ENCODE data around the gene DUSP18. TPM values are rescaled to one million over a fixed set of nuclear protein-coding genes. Genes with fewer than 3 reads are reported as not detected.
"Not testable (repeated sequence)": the region's sequence is repeated elsewhere in the genome, so short reads cannot be mapped to it uniquely, and the experiment has no call there.

The DUSP18 gene
- polyA plus RNA-seq, 1 of the 3 experiments (the other 2 are of a cell fraction), result 11.7 TPM

- H3K4me1 ChIP-seq (ENCODE audit: control insufficient read depth in 1 of 2, insufficient read depth in 2 of 2, low read depth in 1 of 2, low read length in 1 of 2), result peaks cover 0 to 16% of the 10 kb centered on the region in 2 experiments; a peak in 1 of 4 replicates
- H3K9me3 ChIP-seq, result no peaks in the 10 kb centered on the region
- DNase-seq, result no peak
- H2AFZ ChIP-seq (ENCODE audit: low read depth), result no peak overlapping the region
- H3K4me3 ChIP-seq (ENCODE audit: low read depth in 2 of 2, low read length in 1 of 2), result no peak overlapping the region
- H3K27ac ChIP-seq (ENCODE audit: low read depth in 2 of 2, low read length in 1 of 2), result no peak overlapping the region; a peak in 1 of 4 replicates
- POLR2A ChIA-PET, result no interaction called here
- no peak overlapping the region for H3K4me2 ChIP-seq
- no peaks in the 10 kb centered on the region for H3K79me2 ChIP-seq (ENCODE audit: insufficient read depth)
- H3K9ac ChIP-seq, result no peak overlapping the region
- no peaks in the 10 kb centered on the region for H3K9me2 ChIP-seq
- TF ChIP-seq SMC3 (IDR thresholded peaks at IDR 0.05; ENCODE audit: low read depth, low read length), result no peak
- H4K20me1 ChIP-seq (ENCODE audit: insufficient read depth), result no peaks in the 10 kb centered on the region
- 92% methylated on average over 4 of the region's 5 CpGs for WGBS (ENCODE audit: low lambda C conversion rate)
- CTCF ChIA-PET, result interaction anchor here (2.2 kb wide), 1 partner anchor 21 kb away, joined by 8 read pairs; the partner anchor contains the start of gene TCN2
- H3F3A ChIP-seq (replicated peaks; ENCODE audit: insufficient read depth), result no peaks in the 10 kb centered on the region
- H3K27me3 ChIP-seq (ENCODE audit: insufficient read depth), result no peaks in the 10 kb centered on the region
- no peaks in the 10 kb centered on the region for H3K36me3 ChIP-seq (replicated peaks in 1 of 2; ENCODE audit: control insufficient read depth in 1 of 2, insufficient read depth in 2 of 2, low read length in 1 of 2)
These were observed 40.2 kb downstream of the DUSP18 start for GRCh38 chr22:30627471-30627870.

GRCh38 chr22:30626413-30626812, 41.3 kb downstream of the DUSP18 start:
- ChIA-PET POLR2A (no interaction called here), CTCF (interaction anchor here (1.0 to 2.2 kb wide), 4 partner anchors 8 to 182 kb away, joined by 3 to 8 read pairs (median 4); partner anchors contain the start of gene TCN2)
- H2AFZ ChIP-seq (ENCODE audit: low read depth), result no peak overlapping the region
- no peaks in the 10 kb centered on the region for H3K9me3 ChIP-seq
- H3K4me2 ChIP-seq, result no peak overlapping the region
- H3F3A ChIP-seq (replicated peaks; ENCODE audit: insufficient read depth), result no peaks in the 10 kb centered on the region
- no peaks in the 10 kb centered on the region for H4K20me1 ChIP-seq (ENCODE audit: insufficient read depth)
- H3K79me2 ChIP-seq (ENCODE audit: insufficient read depth), result no peaks in the 10 kb centered on the region
- WGBS (ENCODE audit: low lambda C conversion rate), result 83% methylated on average over 3 of the region's 5 CpGs
- H3K9ac ChIP-seq, result no peak overlapping the region
- no peak overlapping the region for H3K4me3 ChIP-seq (ENCODE audit: low read depth in 2 of 2, low read length in 1 of 2)
- no peak for TF ChIP-seq MEF2A (IDR thresholded peaks at IDR 0.05; ENCODE audit: borderline replicate concordance, low read depth)
- no peaks in the 10 kb centered on the region for H3K36me3 ChIP-seq (replicated peaks in 1 of 2; ENCODE audit: control insufficient read depth in 1 of 2, insufficient read depth in 2 of 2, low read length in 1 of 2)
- no peak for DNase-seq
- no peaks in the 10 kb centered on the region for H3K27me3 ChIP-seq (ENCODE audit: insufficient read depth)
- peaks cover 0 to 16% of the 10 kb centered on the region in 2 experiments; a peak in 1 of 4 replicates for H3K4me1 ChIP-seq (ENCODE audit: control insufficient read depth in 1 of 2, insufficient read depth in 2 of 2, low read depth in 1 of 2, low read length in 1 of 2)
- H3K9me2 ChIP-seq, result no peaks in the 10 kb centered on the region
- no peak overlapping the region for H3K27ac ChIP-seq (ENCODE audit: low read depth in 2 of 2, low read length in 1 of 2)

GRCh38 chr22:30619909-30620308, 47.8 kb downstream of the DUSP18 start:
- H3K9ac ChIP-seq; H3K9me2 ChIP-seq; H2AFZ ChIP-seq (ENCODE audit: low read depth); H3K27me3 ChIP-seq (ENCODE audit: insufficient read depth); H3K27ac ChIP-seq (ENCODE audit: low read depth in 2 of 2, low read length in 1 of 2); H3K4me1 ChIP-seq (ENCODE audit: control insufficient read depth in 1 of 2, insufficient read depth in 2 of 2, low read depth in 1 of 2, low read length in 1 of 2); H4K20me1 ChIP-seq (ENCODE audit: insufficient read depth); H3K79me2 ChIP-seq (ENCODE audit: insufficient read depth); H3F3A ChIP-seq (replicated peaks; ENCODE audit: insufficient read depth); H3K4me2 ChIP-seq; H3K36me3 ChIP-seq (replicated peaks in 1 of 2; ENCODE audit: control insufficient read depth in 1 of 2, insufficient read depth in 2 of 2, low read length in 1 of 2); H3K4me3 ChIP-seq (ENCODE audit: low read depth in 2 of 2, low read length in 1 of 2); DNase-seq; POLR2A ChIA-PET; H3K9me3 ChIP-seq: not testable (repeated sequence)
- CTCF ChIA-PET, result interaction anchor here (1.5 to 2.6 kb wide), 2 partner anchors 15 to 136 kb away, joined by 7 to 18 read pairs; partner anchors contain the start of gene SLC35E4
- 92% methylated on average over 6 of the region's 6 CpGs for WGBS (ENCODE audit: low lambda C conversion rate)

- Histone ChIP-seq H4K20me1 (ENCODE audit: insufficient read depth) (no peaks in the 10 kb centered on the region), H3K9me3 (no peaks in the 10 kb centered on the region), H3K4me2 (no peak overlapping the region), H3K79me2 (ENCODE audit: insufficient read depth) (no peaks in the 10 kb centered on the region), H3F3A (replicated peaks; ENCODE audit: insufficient read depth) (no peaks in the 10 kb centered on the region), H3K9me2 (no peaks in the 10 kb centered on the region), H3K4me3 (ENCODE audit: low read depth in 2 of 2, low read length in 1 of 2) (no peak overlapping the region), H3K4me1 (ENCODE audit: control insufficient read depth in 1 of 2, insufficient read depth in 2 of 2, low read depth in 1 of 2, low read length in 1 of 2) (no peaks in the 10 kb centered on the region), H3K36me3 (replicated peaks in 1 of 2; ENCODE audit: control insufficient read depth in 1 of 2, insufficient read depth in 2 of 2, low read length in 1 of 2) (no peaks in the 10 kb centered on the region), H3K9ac (no peak overlapping the region), H2AFZ (ENCODE audit: low read depth) (no peak overlapping the region), H3K27me3 (ENCODE audit: insufficient read depth) (no peaks in the 10 kb centered on the region), H3K27ac (ENCODE audit: low read depth in 2 of 2, low read length in 1 of 2) (no peak overlapping the region)
- DNase-seq, result no peak
- ChIA-PET POLR2A (no interaction called here), CTCF (no interaction called here)
- WGBS (ENCODE audit: low lambda C conversion rate), result 84% methylated on average over 6 of the region's 6 CpGs
- TF ChIP-seq TCF12 (IDR thresholded peaks at IDR 0.05) (no peak), FOSL2 (IDR thresholded peaks at IDR 0.05; ENCODE audit: borderline replicate concordance, low read depth) (no peak), POLR2AphosphoS5 (IDR thresholded peaks at IDR 0.05; ENCODE audit: low read depth, low read length) (no peak), GABPA (IDR thresholded peaks at IDR 0.05; ENCODE audit: low read depth) (no peak), RFX5 (IDR thresholded peaks at IDR 0.05; ENCODE audit: low read length) (no peak), EZH2phosphoT487 (IDR thresholded peaks at IDR 0.05; ENCODE audit: borderline replicate concordance, low read depth) (no peak), ZBTB33 (IDR thresholded peaks at IDR 0.05; ENCODE audit: borderline replicate concordance, low read depth) (no peak), FOXJ3 (CRISPR knock-in tag; IDR thresholded peaks at IDR 0.05) (no peak), REST (IDR thresholded peaks at IDR 0.05; ENCODE audit: low read depth, low read length) (no peak), NRF1 (IDR thresholded peaks at IDR 0.05; ENCODE audit: low read depth, low read length) (no peak)
These were observed 49.9 kb downstream of the DUSP18 start for GRCh38 chr22:30617819-30618218.
